G401.6 (cell line): ENCODE results near the gene TNNI2.

Experiments used
- FAIRE-seq: peaks from 2 replicates; lab custom pipeline; 2012; peaks lifted over from hg19 to GRCh38; lab: Jason Lieb, UNC

TNNI2 gene

GRCh38 chr11:1821562-1821961 lies 17.2 kb upstream of the TNNI2 start:
- FAIRE-seq = no peak

GRCh38 chr11:1822648-1823375 lies 16.0 kb upstream of the TNNI2 start:
- no peak for FAIRE-seq

GRCh38 chr11:1823376-1824220 lies 15.2 kb upstream of the TNNI2 start:
- no peak for FAIRE-seq

GRCh38 chr11:1824221-1825038 lies 14.4 kb upstream of the TNNI2 start:
- FAIRE-seq = no peak

- FAIRE-seq = no peak
Measured at GRCh38 chr11:1825039-1825740, 13.6 kb upstream of the TNNI2 start.

GRCh38 chr11:1825785-1826451 lies 12.9 kb upstream of the TNNI2 start:
- no peak for FAIRE-seq

- FAIRE-seq = no peak
Measured at GRCh38 chr11:1826552-1827094, 12.2 kb upstream of the TNNI2 start.

- no peak for FAIRE-seq
Measured at GRCh38 chr11:1827095-1827813, 11.5 kb upstream of the TNNI2 start.

- FAIRE-seq = no peak
Measured at GRCh38 chr11:1827931-1828330, 10.8 kb upstream of the TNNI2 start.

GRCh38 chr11:1828542-1828941 lies 10.2 kb upstream of the TNNI2 start:
- FAIRE-seq = no peak

- FAIRE-seq = no peak
Measured at GRCh38 chr11:1829039-1829820, 9.6 kb upstream of the TNNI2 start.

GRCh38 chr11:1830004-1830321 lies 8.8 kb upstream of the TNNI2 start:
- FAIRE-seq = no peak

GRCh38 chr11:1830322-1831223 lies 8.2 kb upstream of the TNNI2 start:
- no peak for FAIRE-seq

- no peak for FAIRE-seq
Measured at GRCh38 chr11:1831338-1832210, 7.2 kb upstream of the TNNI2 start.

GRCh38 chr11:1832211-1832919 lies 6.4 kb upstream of the TNNI2 start:
- no peak for FAIRE-seq

- no peak for FAIRE-seq
Measured at GRCh38 chr11:1832920-1833295, 5.9 kb upstream of the TNNI2 start.

- no peak for FAIRE-seq
Measured at GRCh38 chr11:1834062-1834610, 4.6 kb upstream of the TNNI2 start.
